Loucy (cell line): Measurements from ENCODE around the gene TSACC.

ENCODE experiments used
- EZH2phosphoT487 ChIP-seq: fragments of 200-600 bp; IDR thresholded peaks from 2 replicates; pipeline ENCODE4 v1.6.1; 2018; ENCODE audit warnings: antibody characterized with exemption, mild to moderate bottlenecking, moderate library complexity, borderline replicate concordance
- TF ChIP-seq, protein P1 (sequence below): fragments of 200-600 bp; sonication (generic); conservative IDR thresholded peaks from 2 replicates; pipeline ENCODE4 v1.5.1; 2014; ENCODE audit warnings: mild to moderate bottlenecking, antibody characterized with exemption, low read length

DNA sequence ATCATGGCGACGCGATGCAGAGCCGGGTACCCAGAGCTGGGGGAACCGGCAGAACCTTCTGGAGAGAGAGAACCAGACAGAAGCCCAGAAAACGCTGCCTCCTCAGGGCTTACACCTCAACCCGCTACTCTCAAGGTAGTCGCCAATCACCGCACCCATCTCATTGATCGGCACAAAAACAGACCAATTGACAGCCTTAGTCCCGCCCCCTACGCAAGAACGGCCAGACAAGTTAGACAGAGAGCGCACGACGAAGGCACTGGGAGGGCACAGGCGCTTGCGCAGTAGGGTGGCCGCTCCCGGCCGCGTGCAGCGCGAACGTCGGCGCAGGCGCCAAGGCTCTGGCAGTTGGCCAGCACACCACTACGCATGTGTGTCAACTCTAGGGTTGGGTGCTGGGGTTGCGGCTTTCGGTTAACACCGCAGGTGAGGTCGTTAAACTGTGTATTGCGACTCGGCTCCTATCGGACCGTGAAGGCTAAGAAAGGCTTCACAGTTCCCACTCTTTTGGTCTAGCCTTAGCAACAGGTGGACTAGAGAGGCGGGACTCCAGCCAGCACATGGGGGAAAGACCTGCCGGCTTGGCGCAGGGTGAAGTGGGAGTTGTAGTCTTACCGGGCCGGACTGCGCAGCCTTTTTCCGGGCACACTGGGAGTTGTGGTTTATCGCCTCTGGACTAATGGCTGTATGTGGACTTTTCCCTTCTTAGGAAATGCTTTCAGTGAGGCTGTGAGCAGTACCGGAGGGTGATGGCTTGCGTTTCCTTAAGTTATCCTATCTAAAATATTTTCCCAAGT, at the start of gene TSACC, which contains the start of gene CCT3:
- TF ChIP-seq EZH2phosphoT487, result no peak
- TF ChIP-seq, protein P1, sequence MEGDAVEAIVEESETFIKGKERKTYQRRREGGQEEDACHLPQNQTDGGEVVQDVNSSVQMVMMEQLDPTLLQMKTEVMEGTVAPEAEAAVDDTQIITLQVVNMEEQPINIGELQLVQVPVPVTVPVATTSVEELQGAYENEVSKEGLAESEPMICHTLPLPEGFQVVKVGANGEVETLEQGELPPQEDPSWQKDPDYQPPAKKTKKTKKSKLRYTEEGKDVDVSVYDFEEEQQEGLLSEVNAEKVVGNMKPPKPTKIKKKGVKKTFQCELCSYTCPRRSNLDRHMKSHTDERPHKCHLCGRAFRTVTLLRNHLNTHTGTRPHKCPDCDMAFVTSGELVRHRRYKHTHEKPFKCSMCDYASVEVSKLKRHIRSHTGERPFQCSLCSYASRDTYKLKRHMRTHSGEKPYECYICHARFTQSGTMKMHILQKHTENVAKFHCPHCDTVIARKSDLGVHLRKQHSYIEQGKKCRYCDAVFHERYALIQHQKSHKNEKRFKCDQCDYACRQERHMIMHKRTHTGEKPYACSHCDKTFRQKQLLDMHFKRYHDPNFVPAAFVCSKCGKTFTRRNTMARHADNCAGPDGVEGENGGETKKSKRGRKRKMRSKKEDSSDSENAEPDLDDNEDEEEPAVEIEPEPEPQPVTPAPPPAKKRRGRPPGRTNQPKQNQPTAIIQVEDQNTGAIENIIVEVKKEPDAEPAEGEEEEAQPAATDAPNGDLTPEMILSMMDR, result no peak
